AG09319 (cell line): ENCODE data around the gene PTN.
"Not testable (repeated sequence)": the region's sequence is repeated elsewhere in the genome, so short reads cannot be mapped to it uniquely, and the experiment has no call there.

Experiments used
- DNase-seq: peaks from one replicate; pipeline ENCODE4 v3.0.0-alpha.2; 2010; ENCODE audit warnings: low read depth; ENCODE audit errors: extremely low read depth
- TF ChIP-seq, protein P1 (sequence below): IDR thresholded peaks from 2 replicates; pipeline ENCODE4 v1.5.1; 2011; ENCODE audit warnings: low read depth, mild to moderate bottlenecking, inconsistent platforms, low read length, moderate library complexity

PTN gene

GRCh38 chr7:137213744-137214143, 129.8 kb downstream of the PTN start:
- DNase-seq = no peak
- TF ChIP-seq, protein P1, sequence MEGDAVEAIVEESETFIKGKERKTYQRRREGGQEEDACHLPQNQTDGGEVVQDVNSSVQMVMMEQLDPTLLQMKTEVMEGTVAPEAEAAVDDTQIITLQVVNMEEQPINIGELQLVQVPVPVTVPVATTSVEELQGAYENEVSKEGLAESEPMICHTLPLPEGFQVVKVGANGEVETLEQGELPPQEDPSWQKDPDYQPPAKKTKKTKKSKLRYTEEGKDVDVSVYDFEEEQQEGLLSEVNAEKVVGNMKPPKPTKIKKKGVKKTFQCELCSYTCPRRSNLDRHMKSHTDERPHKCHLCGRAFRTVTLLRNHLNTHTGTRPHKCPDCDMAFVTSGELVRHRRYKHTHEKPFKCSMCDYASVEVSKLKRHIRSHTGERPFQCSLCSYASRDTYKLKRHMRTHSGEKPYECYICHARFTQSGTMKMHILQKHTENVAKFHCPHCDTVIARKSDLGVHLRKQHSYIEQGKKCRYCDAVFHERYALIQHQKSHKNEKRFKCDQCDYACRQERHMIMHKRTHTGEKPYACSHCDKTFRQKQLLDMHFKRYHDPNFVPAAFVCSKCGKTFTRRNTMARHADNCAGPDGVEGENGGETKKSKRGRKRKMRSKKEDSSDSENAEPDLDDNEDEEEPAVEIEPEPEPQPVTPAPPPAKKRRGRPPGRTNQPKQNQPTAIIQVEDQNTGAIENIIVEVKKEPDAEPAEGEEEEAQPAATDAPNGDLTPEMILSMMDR = no peak

GRCh38 chr7:137209151-137209817, 134.2 kb downstream of the PTN start:
- DNase-seq = no peak
- TF ChIP-seq, protein P1 = no peak

GRCh38 chr7:137206770-137207169, 136.8 kb downstream of the PTN start:
- TF ChIP-seq, protein P1 = no peak
- DNase-seq = no peak

- no peak for DNase-seq
- TF ChIP-seq, protein P1 = no peak
These were observed 139.3 kb downstream of the PTN start for GRCh38 chr7:137204246-137204645.

GRCh38 chr7:137203351-137203750, 140.2 kb downstream of the PTN start:
- TF ChIP-seq, protein P1 = no peak
- DNase-seq = no peak

DNA sequence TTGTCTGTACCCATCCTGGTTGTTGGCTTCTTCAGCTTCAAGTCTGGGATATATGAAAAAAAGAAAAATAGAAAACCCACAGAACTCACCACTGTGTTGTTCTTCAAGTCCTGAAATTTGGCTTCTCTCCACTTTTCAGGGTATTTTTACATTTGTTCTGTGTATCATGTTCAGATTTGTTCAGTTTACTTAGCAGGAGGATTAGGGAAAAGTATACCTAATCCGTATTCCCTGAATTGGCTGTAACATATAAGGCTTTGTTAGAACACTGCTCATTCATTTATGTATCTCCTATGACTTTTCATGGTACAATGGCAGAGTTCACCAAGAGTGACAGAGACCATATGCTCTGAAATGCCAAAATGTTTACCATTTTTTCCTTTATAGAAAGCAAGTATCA, 146.9 kb downstream of the PTN start:
- TF ChIP-seq, protein P1 = no peak
- DNase-seq = no peak

DNA sequence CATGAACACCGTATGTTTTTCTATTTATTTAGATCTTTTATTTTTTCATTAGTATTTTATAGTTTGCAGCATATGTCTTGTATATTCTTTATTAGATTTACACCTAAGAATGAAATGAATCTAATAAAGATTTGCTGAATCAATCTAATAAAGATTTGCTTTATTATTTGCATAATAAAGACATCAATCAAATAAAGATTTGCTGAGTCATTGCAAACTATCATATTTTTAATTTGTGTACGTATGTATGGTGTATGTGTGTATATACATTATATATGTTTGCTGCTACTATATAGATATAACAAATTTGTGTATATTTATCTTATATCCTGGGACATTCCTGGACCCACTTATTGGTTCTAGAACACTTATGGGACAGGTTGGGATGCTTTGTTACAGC, 147.5 kb downstream of the PTN start:
- no peak for DNase-seq
- TF ChIP-seq, protein P1 = no peak

- not testable (repeated sequence) for DNase-seq
These were observed 161.9 kb downstream of the PTN start for GRCh38 chr7:137181619-137182018.
